Skeletal muscle tissue (tissue), 4 donors: ENCODE measurements around the gene SMIM36. TPM values are rescaled to one million over a fixed set of nuclear protein-coding genes. Genes with fewer than 3 reads are reported as not detected.
"Not testable (repeated sequence)": the region's sequence is repeated elsewhere in the genome, so short reads cannot be mapped to it uniquely, and the experiment has no call there.

Source experiments
- H3K27ac ChIP-seq: one replicate; pipeline ENCODE4 v1.7.0; 2013; ENCODE audit warnings: mild to moderate bottlenecking, low read depth, low read length, inconsistent platforms
- H3K27me3 ChIP-seq, 3 donors: one replicate each; pipeline ENCODE4 v1.7.0; 2013; ENCODE audit warnings: low read length in 3 of 3; ENCODE audit not compliant: control insufficient read depth in 3 of 3, insufficient read depth in 3 of 3
- H3K36me3 ChIP-seq, 3 donors: one replicate each; pipeline ENCODE4 v1.7.0; 2013; ENCODE audit warnings: low read length in 3 of 3; ENCODE audit not compliant: control insufficient read depth in 3 of 3, insufficient read depth in 3 of 3
- H3K4me1 ChIP-seq, 3 donors: one replicate each; pipeline ENCODE4 v1.7.0; 2013; ENCODE audit warnings: low read length in 3 of 3, mild to moderate bottlenecking in 3 of 3; ENCODE audit not compliant: control insufficient read depth in 3 of 3, insufficient read depth in 3 of 3
- H3K4me3 ChIP-seq, 3 donors: one replicate each; pipeline ENCODE4 v1.7.0; 2013; ENCODE audit warnings: low read length in 3 of 3
- H3K9ac ChIP-seq, 3 donors: one replicate each; pipeline ENCODE4 v1.7.0; 2013; ENCODE audit warnings: low read length in 3 of 3, mild to moderate bottlenecking in 3 of 3, moderate library complexity in 2 of 3, low read depth in 1 of 3
- H3K9me3 ChIP-seq, 3 donors: one replicate each; pipeline ENCODE4 v1.7.0; 2013; ENCODE audit warnings: low read length in 3 of 3; ENCODE audit not compliant: control insufficient read depth in 3 of 3
- total RNA-seq: library from RNA; depleted of rRNA; stranded (reverse); fragments of >200 nt; gene quantifications from one replicate; pipeline ENCODE4 v1.2.3, GENCODE V29; 2014
- donor health status: Osteomylitis.

SMIM36 gene
- total RNA-seq, 1 donor from 2014 or later: not detected

GRCh38 chr17:55532670-55533069 is 21.4 kb upstream of the SMIM36 start:
- Histone ChIP-seq H3K36me3 (no peaks in the 10 kb centered on the region), H3K9ac (no peak overlapping the region), H3K27ac (no peak overlapping the region), H3K9me3 (no peaks in the 10 kb centered on the region), H3K4me3 (no peak overlapping the region), H3K4me1 (no peaks in the 10 kb centered on the region), H3K27me3 (no peaks in the 10 kb centered on the region)

- no peaks in the 10 kb centered on the region for H3K9me3 ChIP-seq
- no peaks in the 10 kb centered on the region for H3K27me3 ChIP-seq
- H3K4me1 ChIP-seq: peaks cover 0 to 2% (median 0%) of the 10 kb centered on the region in 3 donors
- no peak overlapping the region for H3K4me3 ChIP-seq
- no peaks in the 10 kb centered on the region for H3K36me3 ChIP-seq
- H3K27ac ChIP-seq: no peak overlapping the region
- H3K9ac ChIP-seq: no peak overlapping the region
Measured at GRCh38 chr17:55531053-55531728, 19.9 kb upstream of the SMIM36 start.

GRCh38 chr17:55530064-55530463 is 18.8 kb upstream of the SMIM36 start:
- Histone ChIP-seq H3K9ac (no peak overlapping the region), H3K27me3 (no peaks in the 10 kb centered on the region), H3K9me3 (no peaks in the 10 kb centered on the region), H3K36me3 (no peaks in the 10 kb centered on the region), H3K27ac (no peak overlapping the region), H3K4me1 (peaks cover 0 to 2% (median 0%) of the 10 kb centered on the region in 3 donors), H3K4me3 (no peak overlapping the region)

- Histone ChIP-seq H3K27me3 (no peaks in the 10 kb centered on the region), H3K4me3 (no peak overlapping the region), H3K36me3 (no peaks in the 10 kb centered on the region), H3K4me1 (peaks cover 0 to 2% (median 0%) of the 10 kb centered on the region in 3 donors), H3K9me3 (no peaks in the 10 kb centered on the region), H3K9ac (no peak overlapping the region), H3K27ac (no peak overlapping the region)
Measured at GRCh38 chr17:55527540-55528118, 16.4 kb upstream of the SMIM36 start.

- H3K4me1 ChIP-seq: peaks cover 0 to 2% (median 0%) of the 10 kb centered on the region in 3 donors
- H3K27me3 ChIP-seq: no peaks in the 10 kb centered on the region
- H3K4me3 ChIP-seq: no peak overlapping the region
- no peak overlapping the region for H3K27ac ChIP-seq
- H3K9ac ChIP-seq: no peak overlapping the region
- no peaks in the 10 kb centered on the region for H3K9me3 ChIP-seq
- H3K36me3 ChIP-seq: no peaks in the 10 kb centered on the region
Measured at GRCh38 chr17:55524440-55525220, 13.4 kb upstream of the SMIM36 start.

GRCh38 chr17:55523032-55523431 is 11.8 kb upstream of the SMIM36 start:
- not testable (repeated sequence) for H3K27ac ChIP-seq, H3K4me1 ChIP-seq, H3K27me3 ChIP-seq, H3K4me3 ChIP-seq, H3K9ac ChIP-seq, H3K36me3 ChIP-seq, H3K9me3 ChIP-seq

DNA sequence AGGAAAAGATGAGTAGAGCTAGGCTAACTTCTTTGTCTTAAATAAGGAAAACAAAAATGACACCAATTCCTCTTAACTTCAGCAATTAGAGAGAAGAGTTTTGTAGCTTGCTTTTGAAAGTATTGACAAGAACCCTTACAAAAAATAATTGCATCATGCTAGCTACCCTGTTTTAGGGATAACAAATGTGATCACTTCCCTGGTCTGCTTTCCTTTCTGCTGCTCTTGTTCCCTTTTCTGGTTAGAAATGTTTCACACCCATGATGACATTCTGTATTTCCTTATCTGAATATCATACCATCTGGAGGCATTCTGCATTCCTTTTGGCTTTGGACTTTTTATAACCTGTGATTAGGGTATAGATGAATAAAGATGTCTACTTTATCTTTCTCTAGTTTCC is 9.9 kb upstream of the SMIM36 start:
- H3K36me3 ChIP-seq: no peaks in the 10 kb centered on the region
- no peaks in the 10 kb centered on the region for H3K27me3 ChIP-seq
- no peak overlapping the region for H3K4me3 ChIP-seq
- no peak overlapping the region for H3K9ac ChIP-seq
- no peaks in the 10 kb centered on the region for H3K9me3 ChIP-seq
- no peak overlapping the region for H3K27ac ChIP-seq
- H3K4me1 ChIP-seq: no peaks in the 10 kb centered on the region

GRCh38 chr17:55520402-55520801 is 9.2 kb upstream of the SMIM36 start:
- Histone ChIP-seq H3K9me3 (no peaks in the 10 kb centered on the region), H3K36me3 (no peaks in the 10 kb centered on the region), H3K4me1 (no peaks in the 10 kb centered on the region), H3K9ac (no peak overlapping the region), H3K4me3 (no peak overlapping the region), H3K27me3 (no peaks in the 10 kb centered on the region), H3K27ac (no peak overlapping the region)

- Histone ChIP-seq H3K27ac (no peak overlapping the region), H3K36me3 (no peaks in the 10 kb centered on the region), H3K9ac (no peak overlapping the region), H3K27me3 (no peaks in the 10 kb centered on the region), H3K4me1 (no peaks in the 10 kb centered on the region), H3K4me3 (no peak overlapping the region), H3K9me3 (no peaks in the 10 kb centered on the region)
Measured at GRCh38 chr17:55518510-55518909, 7.3 kb upstream of the SMIM36 start.
